Thyroid gland (tissue), 4 donors: Measurements from ENCODE around the gene MFAP3. TPM values are rescaled to one million over a fixed set of nuclear protein-coding genes. Genes with fewer than 3 reads are reported as not detected.
A peak's percentile ranks its signal among the peaks of the same experiment; 100 is the strongest.

Experiments
- DNase-seq, 2 donors: peaks; one replicate each; pipeline ENCODE4 v3.0.0-alpha.2; 2019
- H3K27ac ChIP-seq, 3 donors: fragments of 200-600 bp; sonication (generic); 1 replicate in 2 of 3; 2 replicates in 1 of 3; pipeline ENCODE4 v1.5.1; 2016 to 2019; ENCODE audit warnings: mild to moderate bottlenecking in 1 of 3, moderate library complexity in 1 of 3
- H3K27me3 ChIP-seq: fragments of 200-600 bp; sonication (generic); one replicate; pipeline ENCODE4 v1.5.1; 2019
- H3K36me3 ChIP-seq, 2 donors: fragments of 200-600 bp; sonication (generic); one replicate each; pipeline ENCODE4 v1.5.1; 2016 to 2019
- H3K4me1 ChIP-seq, 2 donors: fragments of 200-600 bp; sonication (generic); one replicate each; pipeline ENCODE4 v1.5.1; 2017 to 2019
- H3K4me3 ChIP-seq, 3 donors: fragments of 200-600 bp; sonication (generic); replicated peaks in 1 of 3; 1 replicate in 2 of 3; 2 replicates in 1 of 3; pipeline ENCODE4 v1.5.1; 2016; ENCODE audit warnings: mild to moderate bottlenecking in 1 of 3
- H3K9me3 ChIP-seq: fragments of 200-600 bp; sonication (generic); one replicate; pipeline ENCODE4 v1.5.1; 2017
- POLR2A ChIP-seq, 2 donors: fragments of 450-650 bp; IDR thresholded peaks; one replicate each; pipeline ENCODE4 v1.6.1; 2017; ENCODE audit warnings: antibody characterized with exemption in 2 of 2, mild to moderate bottlenecking in 2 of 2, moderate library complexity in 1 of 2
- WGBS, 2 donors: methylation state at CpG; one replicate each; pipeline ENCODE4 v1.1.5; 2017; 5-methylcytosine and 5-hydroxymethylcytosine counted together
- intact Hi-C: fragments of 100-400 bp; cut with DNase I; formaldehyde crosslinking; loops from one replicate; pipeline ENCODE4 v1.15.1; 2023
- total RNA-seq, 4 donors: library from RNA; depleted of rRNA; stranded (reverse); fragments of >200 nt; gene quantifications; one replicate each; pipeline ENCODE4 v1.2.3, GENCODE V29; 2016
- TF ChIP-seq, protein P1 (sequence below), 6 experiments: fragments of 200-600 bp in 3 of 6; fragments of 450-650 bp in 3 of 6; sonication (generic) in 3 of 6; IDR thresholded peaks; one replicate each; pipeline ENCODE4 v1.5.1; 2016 to 2019; ENCODE audit warnings: antibody characterized with exemption in 6 of 6, mild to moderate bottlenecking in 2 of 6, inconsistent platforms in 1 of 6, moderate library complexity in 1 of 6

The MFAP3 gene
- total RNA-seq, 4 donors from 2014 or later: 47.4 to 72.4 (median 59.4) TPM

DNA sequence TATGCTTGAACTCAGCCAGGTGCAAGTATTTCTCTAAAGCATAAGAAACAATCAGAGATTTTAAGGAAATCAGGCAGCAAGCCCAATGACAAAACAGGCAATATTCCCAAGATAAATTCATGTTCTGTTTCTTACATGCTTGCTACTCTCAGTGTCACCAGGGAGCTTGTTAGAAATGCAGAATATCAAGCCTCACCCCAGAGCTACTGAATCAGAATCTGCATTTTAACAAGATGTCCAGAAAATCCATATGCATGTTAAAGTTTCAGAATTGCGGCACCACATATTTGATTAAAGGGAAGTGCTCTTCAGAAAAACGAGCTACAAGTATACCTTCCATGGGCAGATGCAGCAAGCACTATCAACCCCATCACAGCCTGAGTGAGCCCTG, 54.4 kb downstream of the MFAP3 start:
- DNase-seq: no peak
- no peaks in the 10 kb centered on the region for H3K9me3 ChIP-seq
- no peak overlapping the region for H3K4me3 ChIP-seq
- peaks cover 15 to 17% of the 10 kb centered on the region in 2 donors for H3K4me1 ChIP-seq
- TF ChIP-seq, protein P1, sequence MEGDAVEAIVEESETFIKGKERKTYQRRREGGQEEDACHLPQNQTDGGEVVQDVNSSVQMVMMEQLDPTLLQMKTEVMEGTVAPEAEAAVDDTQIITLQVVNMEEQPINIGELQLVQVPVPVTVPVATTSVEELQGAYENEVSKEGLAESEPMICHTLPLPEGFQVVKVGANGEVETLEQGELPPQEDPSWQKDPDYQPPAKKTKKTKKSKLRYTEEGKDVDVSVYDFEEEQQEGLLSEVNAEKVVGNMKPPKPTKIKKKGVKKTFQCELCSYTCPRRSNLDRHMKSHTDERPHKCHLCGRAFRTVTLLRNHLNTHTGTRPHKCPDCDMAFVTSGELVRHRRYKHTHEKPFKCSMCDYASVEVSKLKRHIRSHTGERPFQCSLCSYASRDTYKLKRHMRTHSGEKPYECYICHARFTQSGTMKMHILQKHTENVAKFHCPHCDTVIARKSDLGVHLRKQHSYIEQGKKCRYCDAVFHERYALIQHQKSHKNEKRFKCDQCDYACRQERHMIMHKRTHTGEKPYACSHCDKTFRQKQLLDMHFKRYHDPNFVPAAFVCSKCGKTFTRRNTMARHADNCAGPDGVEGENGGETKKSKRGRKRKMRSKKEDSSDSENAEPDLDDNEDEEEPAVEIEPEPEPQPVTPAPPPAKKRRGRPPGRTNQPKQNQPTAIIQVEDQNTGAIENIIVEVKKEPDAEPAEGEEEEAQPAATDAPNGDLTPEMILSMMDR (IDR thresholded peaks at IDR 0.05): no peak
- no peak for TF ChIP-seq POLR2A (IDR thresholded peaks at IDR 0.05)
- intact Hi-C loops: no loop called here
- peak overlapping the region in 1 of 3 donors; percentile 37 for H3K27ac ChIP-seq
- WGBS, 2 donors: 77 to 84% methylated on average over 2 of the region's 2 CpGs
- H3K36me3 ChIP-seq: no peaks in the 10 kb centered on the region
- H3K27me3 ChIP-seq: no peaks in the 10 kb centered on the region

DNA sequence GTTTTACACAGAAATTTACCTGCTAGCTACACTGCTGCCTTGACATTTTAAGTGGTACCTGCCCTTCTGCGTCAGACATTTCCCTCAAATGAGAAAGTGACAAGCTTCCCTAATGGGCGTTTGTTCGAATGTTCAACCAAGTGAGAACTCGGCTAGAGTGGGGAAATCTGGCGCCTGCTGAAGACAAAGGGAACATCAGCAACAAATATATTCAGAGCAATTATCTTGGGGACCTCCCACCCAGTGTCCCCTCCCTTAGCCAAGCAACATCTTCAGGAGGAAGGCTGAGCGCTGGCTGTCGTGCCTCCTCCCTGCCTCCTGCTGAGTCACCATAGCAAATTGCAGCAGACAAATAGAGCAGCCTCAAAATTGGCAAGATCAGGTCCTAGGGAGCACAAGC, 57.1 kb downstream of the MFAP3 start:
- TF ChIP-seq, protein P1 (IDR thresholded peaks at IDR 0.05): no peak
- TF ChIP-seq POLR2A (IDR thresholded peaks at IDR 0.05): no peak
- H3K4me1 ChIP-seq: peaks cover 15 to 17% of the 10 kb centered on the region in 2 donors
- H3K4me3 ChIP-seq: no peak overlapping the region
- H3K36me3 ChIP-seq: no peaks in the 10 kb centered on the region
- DNase-seq: no peak
- WGBS, 2 donors: 79 to 85% methylated on average over 7 of the region's 7 CpGs
- intact Hi-C loops: no loop called here
- no peak overlapping the region for H3K27ac ChIP-seq
- H3K27me3 ChIP-seq: no peaks in the 10 kb centered on the region
- no peaks in the 10 kb centered on the region for H3K9me3 ChIP-seq

DNA sequence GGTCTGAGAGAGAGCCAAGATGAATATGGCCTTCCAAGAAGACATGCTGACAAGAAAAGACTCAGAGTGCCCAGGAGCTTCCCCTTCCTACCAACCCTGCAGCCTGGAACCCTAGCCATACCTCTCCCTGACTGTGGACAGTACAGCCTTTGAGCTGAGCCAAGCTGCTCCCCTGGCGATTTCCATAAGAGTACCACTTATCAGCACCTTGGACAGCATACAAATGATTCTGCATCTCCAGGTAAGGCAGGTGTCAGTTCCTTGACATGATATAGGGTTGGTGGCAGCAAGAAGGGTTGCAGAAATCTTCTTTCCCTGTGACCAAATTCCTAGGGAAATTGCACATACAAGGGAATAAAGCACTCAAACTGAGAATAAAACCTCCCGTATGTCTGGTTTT, 58.3 kb downstream of the MFAP3 start:
- intact Hi-C loops: no loop called here
- WGBS, 2 donors: 56 to 59% methylated on average over 2 of the region's 2 CpGs

DNA sequence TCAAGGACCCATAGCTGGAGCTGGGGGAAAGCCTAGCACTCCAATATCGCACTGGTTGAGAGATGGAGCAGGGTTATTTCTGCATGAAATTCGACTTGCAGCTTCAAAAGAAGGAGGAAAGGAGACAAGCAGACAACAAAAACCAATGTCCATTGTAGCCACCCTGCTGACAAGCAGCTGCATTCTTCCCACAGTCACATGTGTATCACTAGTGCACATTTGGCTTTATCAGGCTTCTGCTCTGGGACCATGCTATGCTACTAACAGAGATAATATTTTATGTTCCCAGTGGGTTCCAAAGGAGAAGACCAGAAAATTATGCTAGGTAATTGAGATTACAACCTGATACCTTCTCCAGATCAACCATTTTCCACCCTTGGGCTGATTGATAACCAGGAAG, 59.7 kb downstream of the MFAP3 start:
- Histone ChIP-seq H3K4me1 (peaks cover 6 to 12% of the 10 kb centered on the region in 2 donors), H3K9me3 (no peaks in the 10 kb centered on the region), H3K27ac (no peak overlapping the region), H3K4me3 (no peak overlapping the region), H3K36me3 (no peaks in the 10 kb centered on the region), H3K27me3 (no peaks in the 10 kb centered on the region)
- TF ChIP-seq, protein P1 (IDR thresholded peaks at IDR 0.05): no peak
- no peak for TF ChIP-seq POLR2A (IDR thresholded peaks at IDR 0.05)
- WGBS, 2 donors: 81 to 85% methylated on average over 2 of the region's 2 CpGs
- DNase-seq: no peak
- intact Hi-C loops: no loop called here

More for the DNA sequence above, 58.3 kb downstream of the MFAP3 start:
- Histone ChIP-seq H3K36me3 (no peaks in the 10 kb centered on the region), H3K4me3 (no peak overlapping the region), H3K27me3 (no peaks in the 10 kb centered on the region), H3K27ac (no peak overlapping the region), H3K4me1 (peaks cover 17% of the 10 kb centered on the region in 2 donors), H3K9me3 (no peaks in the 10 kb centered on the region)
- no peak for DNase-seq
- TF ChIP-seq, protein P1 (IDR thresholded peaks at IDR 0.05): no peak
- TF ChIP-seq POLR2A (IDR thresholded peaks at IDR 0.05): no peak

DNA sequence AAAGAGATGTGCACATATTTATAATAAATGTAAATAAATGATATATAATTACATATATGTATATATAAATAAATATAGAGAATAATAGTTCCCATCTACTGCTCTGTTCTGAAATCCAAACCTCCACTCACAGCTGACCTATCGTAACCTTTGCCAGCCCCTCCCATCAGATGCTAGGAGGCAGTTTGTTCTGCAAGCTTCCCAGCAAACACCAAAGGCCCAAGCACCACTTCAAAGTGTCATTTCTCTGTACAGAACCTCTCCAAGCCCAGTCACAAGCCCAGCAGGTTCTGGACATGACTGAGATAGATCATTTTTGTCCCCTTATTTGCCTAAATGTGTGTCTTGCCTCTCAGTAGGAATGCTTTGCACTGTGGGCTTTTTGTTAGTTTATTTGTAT, 62.4 kb downstream of the MFAP3 start:
- peak; percentile 69 to 73 for DNase-seq
- H3K27ac ChIP-seq: peak overlapping the region in 1 of 3 donors; percentile 59
- no peaks in the 10 kb centered on the region for H3K27me3 ChIP-seq
- TF ChIP-seq POLR2A (IDR thresholded peaks at IDR 0.05): no peak
- TF ChIP-seq, protein P1 (IDR thresholded peaks at IDR 0.05): no peak
- no peaks in the 10 kb centered on the region for H3K9me3 ChIP-seq
- H3K4me3 ChIP-seq: no peak overlapping the region
- H3K36me3 ChIP-seq: no peaks in the 10 kb centered on the region
- 49 to 61% methylated on average over 1 of the region's 1 CpG for WGBS, 2 donors
- H3K4me1 ChIP-seq: peaks cover 6 to 12% of the 10 kb centered on the region in 2 donors
- intact Hi-C loops: no loop called here
